ENCODE measurements around the gene TMEM8B. TPM values are rescaled to one million over a fixed set of nuclear protein-coding genes. Genes with fewer than 3 reads are reported as not detected.

The TMEM8B gene
- total and polyA plus RNA-seq, 9 of the 15 experiments (the other 6 are each of a cell fraction or from before 2014, with no cell fraction given) = 0.01 to 2.2 (median 1.1) TPM

GRCh38 chr9:35790385-35791296 is 38.4 kb upstream of the TMEM8B start:
- H3K9me1 ChIP-seq (ENCODE audit: control insufficient read depth, insufficient read depth, low read length) = no peaks in the 10 kb centered on the region
- no peaks in the 10 kb centered on the region for H3K27me3 ChIP-seq (ENCODE audit: control insufficient read depth in 2 of 2, insufficient read depth in 2 of 2, low read length in 2 of 2)
- intact Hi-C loops (cut with micrococcal nuclease) = loop anchor here (1.0 kb wide), 3 partner anchors 23 to 92 kb away; no protein-coding TSS in a partner anchor
- no peaks in the 10 kb centered on the region for H3K9me3 ChIP-seq (replicated peaks; ENCODE audit: control insufficient read depth, insufficient read depth, low read depth, low read length)
- H3K4me1 ChIP-seq (replicated peaks in 1 of 2; ENCODE audit: control insufficient read depth in 2 of 2, insufficient read depth in 2 of 2, low read length in 2 of 2) = peaks cover 6% of the 10 kb centered on the region in 2 experiments; a peak in 4 of 5 replicates
- H3K4me3 ChIP-seq = no peak overlapping the region
- peaks cover 23% of the 10 kb centered on the region; the same call in 2 of the 3 replicates for H3K36me3 ChIP-seq (ENCODE audit: control insufficient read depth, insufficient read depth, low read length)
- ChIA-PET CTCF (ENCODE audit: low intra/inter-chr PET ratio) (interaction anchor here (1.1 to 2.8 kb wide), 3 partner anchors 36 to 309 kb away, joined by 3 to 28 read pairs (median 13); no protein-coding TSS in a partner anchor), POLR2A (interaction anchor here (0.6 to 1.5 kb wide), 5 partner anchors 28 to 133 kb away, joined by 3 to 4 read pairs (median 3); no protein-coding TSS in a partner anchor)
- H2AFZ ChIP-seq (ENCODE audit: low read depth, low read length) = no peak overlapping the region
- 52% methylated on average over 19 of the region's 37 CpGs for WGBS (ENCODE audit: insufficient coverage, low coverage, missing lambda C conversion rate)
- H3K27ac ChIP-seq (ENCODE audit: extremely low read depth, low read depth, low read length) = no peak overlapping the region
- H3K4me2 ChIP-seq (ENCODE audit: insufficient read depth, low read length) = no peak overlapping the region
- H3K79me2 ChIP-seq (ENCODE audit: control insufficient read depth, insufficient read depth, low read length) = no peaks in the 10 kb centered on the region
- H4K20me1 ChIP-seq (replicated peaks; ENCODE audit: control insufficient read depth, insufficient read depth, low read length) = no peaks in the 10 kb centered on the region
- in situ Hi-C loops (cut with MboI) = loop anchor here (10.0 kb wide), 1 partner anchor 94 kb away; no protein-coding TSS in a partner anchor
- H3K9ac ChIP-seq (ENCODE audit: insufficient read depth in 1 of 2, low read depth in 2 of 2, low read length in 2 of 2) = no peak overlapping the region
- no TSS peak for BruUV-seq (replicated peaks)
- peak; percentile 97 for ATAC-seq
- FAIRE-seq = peak; percentile 92
- DNase-seq (ENCODE audit: extremely low read depth in 1 of 4, low spot score in 3 of 4) = peak; percentile 70 to 74 (median 71)
- TF ChIP-seq ZBTB43 (CRISPR knock-in tag; IDR thresholded peaks at IDR 0.05) (no peak), JUND (IDR thresholded peaks at IDR 0.05; ENCODE audit: borderline replicate concordance, low read depth, low read length) (0 out of 2 replicates have a peak, but pooled peaks have one; percentile 19), JUND (tag; IDR thresholded peaks at IDR 0.05; ENCODE audit: borderline replicate concordance, low read depth, low read length) (no peak), SMC3 (conservative IDR thresholded peaks at IDR 0.05; ENCODE audit: insufficient read depth, low read depth, low read length) (peak; percentile 64), CC2D1A (IDR thresholded peaks at IDR 0.05) (peak; percentile 69; the same call in 1 of the 2 replicates), REST (IDR thresholded peaks at IDR 0.05; ENCODE audit: borderline replicate concordance) (peak; percentile 61; the same call in 1 of the 2 replicates), REST (CRISPR knock-in tag; IDR thresholded peaks at IDR 0.05; ENCODE audit: low read depth) (no peak), KLF10 (CRISPR knock-in tag; IDR thresholded peaks at IDR 0.05) (no peak), RAD21 (CRISPR knock-in tag; conservative IDR thresholded peaks at IDR 0.05 in 1 of 2, IDR thresholded peaks at IDR 0.05 in 1 of 2) (peak; percentile 48 to 76), RB1 (IDR thresholded peaks at IDR 0.05; ENCODE audit: low read depth) (peak; percentile 38; the same call in 1 of the 2 replicates)
